Parathyroid adenoma (tissue), 2 donors: Measurements from ENCODE around the gene ZNF19.

ENCODE experiments used
- H2AFZ ChIP-seq: fragments of 300-600 bp; sonication (generic); one replicate; pipeline ENCODE4 v1.7.0; 2017; ENCODE audit warnings: antibody characterized with exemption, mild to moderate bottlenecking
- H3K27ac ChIP-seq: fragments of 300-600 bp; sonication (generic); one replicate; pipeline ENCODE4 v1.7.0; 2017
- H3K27me3 ChIP-seq: fragments of 300-600 bp; sonication (generic); one replicate; pipeline ENCODE4 v1.7.0; 2017; ENCODE audit warnings: low read length; ENCODE audit not compliant: control insufficient read depth, insufficient read depth
- H3K36me3 ChIP-seq: fragments of 300-600 bp; sonication (generic); one replicate; pipeline ENCODE4 v1.7.0; 2017; ENCODE audit warnings: low read length; ENCODE audit not compliant: control insufficient read depth, insufficient read depth
- H3K4me1 ChIP-seq: fragments of 300-600 bp; sonication (generic); one replicate; pipeline ENCODE4 v1.7.0; 2017; ENCODE audit warnings: control low read depth
- H3K4me2 ChIP-seq: fragments of 300-600 bp; sonication (generic); one replicate; pipeline ENCODE4 v1.7.0; 2017; ENCODE audit warnings: low read length
- H3K4me3 ChIP-seq: fragments of 300-600 bp; sonication (generic); one replicate; pipeline ENCODE4 v1.7.0; 2017; ENCODE audit warnings: low read depth, low read length
- H3K79me2 ChIP-seq: fragments of 300-600 bp; sonication (generic); one replicate; pipeline ENCODE4 v1.7.0; 2017; ENCODE audit warnings: control low read depth
- H3K9ac ChIP-seq: fragments of 300-600 bp; sonication (generic); one replicate; pipeline ENCODE4 v1.7.0; 2017; ENCODE audit warnings: mild to moderate bottlenecking
- H3K9me3 ChIP-seq: fragments of 300-600 bp; sonication (generic); one replicate; pipeline ENCODE4 v1.7.0; 2017; ENCODE audit warnings: low read length; ENCODE audit not compliant: control insufficient read depth
- TF ChIP-seq, protein P1 (sequence below): fragments of 300-600 bp; sonication (generic); IDR thresholded peaks from one replicate; pipeline ENCODE4 v1.7.0; 2017; ENCODE audit warnings: antibody characterized with exemption, mild to moderate bottlenecking
- donor health status: primary hyperparathyroidism.

Gene ZNF19

DNA sequence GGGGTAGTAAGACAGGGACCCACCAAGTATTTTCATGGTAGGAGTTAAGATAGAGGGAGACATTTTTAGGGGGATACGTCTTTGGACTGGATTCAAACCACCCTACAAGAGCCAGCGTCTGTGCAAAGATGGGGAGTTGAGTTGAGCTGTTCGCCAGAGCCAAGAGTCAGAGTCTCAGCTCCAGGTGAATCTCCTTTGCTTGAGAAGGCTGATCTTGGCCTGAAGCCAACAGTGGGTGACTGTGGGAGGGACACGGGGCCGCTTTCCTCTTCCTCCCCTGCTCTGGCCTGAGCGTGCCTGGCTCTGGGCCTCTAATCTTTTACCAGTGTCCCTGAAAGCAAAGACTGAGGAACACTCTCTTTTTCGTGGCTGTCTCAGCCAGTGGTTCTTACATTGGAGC, 52.7 kb downstream of the ZNF19 start:
- Histone ChIP-seq H3K36me3 (no peaks in the 10 kb centered on the region), H3K27me3 (no peaks in the 10 kb centered on the region), H3K9me3 (no peaks in the 10 kb centered on the region), H3K4me3 (no peak overlapping the region), H3K4me1 (peaks cover 6% of the 10 kb centered on the region), H3K79me2 (no peaks in the 10 kb centered on the region), H2AFZ (no peak overlapping the region), H3K4me2 (no peak overlapping the region), H3K27ac (no peak overlapping the region), H3K9ac (no peak overlapping the region)
- TF ChIP-seq, protein P1, sequence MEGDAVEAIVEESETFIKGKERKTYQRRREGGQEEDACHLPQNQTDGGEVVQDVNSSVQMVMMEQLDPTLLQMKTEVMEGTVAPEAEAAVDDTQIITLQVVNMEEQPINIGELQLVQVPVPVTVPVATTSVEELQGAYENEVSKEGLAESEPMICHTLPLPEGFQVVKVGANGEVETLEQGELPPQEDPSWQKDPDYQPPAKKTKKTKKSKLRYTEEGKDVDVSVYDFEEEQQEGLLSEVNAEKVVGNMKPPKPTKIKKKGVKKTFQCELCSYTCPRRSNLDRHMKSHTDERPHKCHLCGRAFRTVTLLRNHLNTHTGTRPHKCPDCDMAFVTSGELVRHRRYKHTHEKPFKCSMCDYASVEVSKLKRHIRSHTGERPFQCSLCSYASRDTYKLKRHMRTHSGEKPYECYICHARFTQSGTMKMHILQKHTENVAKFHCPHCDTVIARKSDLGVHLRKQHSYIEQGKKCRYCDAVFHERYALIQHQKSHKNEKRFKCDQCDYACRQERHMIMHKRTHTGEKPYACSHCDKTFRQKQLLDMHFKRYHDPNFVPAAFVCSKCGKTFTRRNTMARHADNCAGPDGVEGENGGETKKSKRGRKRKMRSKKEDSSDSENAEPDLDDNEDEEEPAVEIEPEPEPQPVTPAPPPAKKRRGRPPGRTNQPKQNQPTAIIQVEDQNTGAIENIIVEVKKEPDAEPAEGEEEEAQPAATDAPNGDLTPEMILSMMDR, result no peak

- no peak overlapping the region for H2AFZ ChIP-seq
- TF ChIP-seq, protein P1, result no peak
Measured at GRCh38 chr16:71432906-71433305, 56.2 kb downstream of the ZNF19 start.

GRCh38 chr16:71431991-71432390, 57.1 kb downstream of the ZNF19 start:
- Histone ChIP-seq H3K4me3 (no peak overlapping the region), H3K4me1 (peaks cover 24% of the 10 kb centered on the region), H3K4me2 (no peak overlapping the region), H3K27me3 (no peaks in the 10 kb centered on the region), H3K9ac (no peak overlapping the region), H2AFZ (no peak overlapping the region), H3K36me3 (no peaks in the 10 kb centered on the region), H3K27ac (no peak overlapping the region), H3K79me2 (no peaks in the 10 kb centered on the region), H3K9me3 (no peaks in the 10 kb centered on the region)
- TF ChIP-seq, protein P1, result no peak

More at GRCh38 chr16:71432906-71433305, 56.2 kb downstream of the ZNF19 start:
- Histone ChIP-seq H3K9ac (no peak overlapping the region), H3K4me2 (no peak overlapping the region), H3K9me3 (no peaks in the 10 kb centered on the region), H3K4me3 (no peak overlapping the region), H3K27me3 (no peaks in the 10 kb centered on the region), H3K79me2 (no peaks in the 10 kb centered on the region), H3K36me3 (no peaks in the 10 kb centered on the region), H3K27ac (no peak overlapping the region), H3K4me1 (peaks cover 24% of the 10 kb centered on the region)

DNA sequence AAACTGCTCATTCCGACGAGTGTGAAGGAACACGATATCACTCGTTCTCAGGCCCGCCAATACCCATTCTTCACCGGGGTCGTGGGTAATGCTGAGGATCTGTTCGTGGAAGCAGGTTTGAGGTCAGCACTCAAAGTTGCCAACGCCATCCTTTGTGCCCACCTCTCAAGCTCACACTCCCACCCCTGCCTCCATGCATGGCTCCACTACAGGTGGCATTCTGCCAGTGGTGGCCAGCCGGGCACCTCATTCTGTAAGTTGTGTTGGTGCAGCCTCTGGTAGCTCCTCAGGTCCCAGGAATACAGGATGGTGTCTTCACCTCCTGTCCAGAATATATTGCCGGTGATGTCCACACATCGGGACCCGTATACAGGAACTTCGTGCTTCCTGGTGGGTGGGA, 57.9 kb downstream of the ZNF19 start:
- Histone ChIP-seq H3K79me2 (no peaks in the 10 kb centered on the region), H3K4me3 (no peak overlapping the region), H3K4me1 (peaks cover 24% of the 10 kb centered on the region), H3K9ac (no peak overlapping the region), H2AFZ (peak overlapping the region; percentile 78), H3K27me3 (no peaks in the 10 kb centered on the region), H3K4me2 (no peak overlapping the region), H3K9me3 (no peaks in the 10 kb centered on the region), H3K27ac (peak overlapping the region; percentile 64), H3K36me3 (no peaks in the 10 kb centered on the region)
- TF ChIP-seq, protein P1, result no peak

DNA sequence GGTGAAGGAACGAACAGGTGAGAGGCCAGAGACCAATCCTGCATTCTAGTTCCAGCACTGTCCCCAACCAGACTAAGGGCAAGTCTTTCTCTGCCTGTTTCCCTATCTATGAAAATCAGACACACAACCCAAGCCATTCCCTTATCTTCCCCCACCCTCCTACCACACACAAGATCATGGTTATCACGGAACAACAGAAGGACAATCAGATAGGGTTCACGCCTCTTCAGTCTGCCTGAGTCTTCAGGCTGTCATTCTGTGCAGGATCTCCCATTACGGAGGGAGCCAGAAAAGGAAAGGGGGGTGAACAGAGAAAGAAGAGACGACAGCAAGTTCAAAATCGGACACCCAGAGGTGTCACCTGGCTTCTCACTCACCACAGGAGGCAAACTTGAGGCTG, 58.4 kb downstream of the ZNF19 start:
- no peaks in the 10 kb centered on the region for H3K36me3 ChIP-seq
- no peaks in the 10 kb centered on the region for H3K9me3 ChIP-seq
- H3K4me1 ChIP-seq, result peaks cover 24% of the 10 kb centered on the region
- H3K27me3 ChIP-seq, result no peaks in the 10 kb centered on the region
- H3K4me3 ChIP-seq, result no peak overlapping the region
- H3K27ac ChIP-seq, result peak overlapping the region; percentile 64
- no peak overlapping the region for H3K9ac ChIP-seq
- TF ChIP-seq, protein P1, result no peak
- peak overlapping the region; percentile 78 for H2AFZ ChIP-seq
- no peaks in the 10 kb centered on the region for H3K79me2 ChIP-seq
- no peak overlapping the region for H3K4me2 ChIP-seq
